Measurements from ENCODE around the gene RAX. TPM values are rescaled to one million over a fixed set of nuclear protein-coding genes. Genes with fewer than 3 reads are reported as not detected.
A peak's percentile ranks its signal among the peaks of the same experiment; 100 is the strongest.

The RAX gene
- total and polyA plus RNA-seq, 2 experiments from 2014 or later, result not detected

GRCh38 chr18:59222341-59222740 lies 50.9 kb downstream of the RAX start:
- Histone ChIP-seq H3K36me3 (ENCODE audit: low read depth) (no peaks in the 10 kb centered on the region), H2AFZ (no peak overlapping the region), H3F3A (ENCODE audit: insufficient read depth) (no peaks in the 10 kb centered on the region), H4K20me1 (ENCODE audit: insufficient read depth) (no peaks in the 10 kb centered on the region), H3K4me2 (ENCODE audit: unreplicated experiment) (no peak overlapping the region), H3K4me1 (ENCODE audit: insufficient read depth) (no peaks in the 10 kb centered on the region; the same call in 1 of the 2 replicates), H3K4me3 (no peak overlapping the region), H3K9me2 (ENCODE audit: insufficient read depth) (no peaks in the 10 kb centered on the region), H3K27ac (no peak overlapping the region), H3K9ac (no peak overlapping the region), H3K27me3 (replicated peaks; ENCODE audit: insufficient read depth) (peaks cover 61% of the 10 kb centered on the region), H3K9me3 (ENCODE audit: low read depth) (no peaks in the 10 kb centered on the region), H3K79me2 (ENCODE audit: insufficient read depth) (no peaks in the 10 kb centered on the region)
- TF ChIP-seq EZH2 (IDR thresholded peaks at IDR 0.05; ENCODE audit: insufficient read depth, poor library complexity, severe bottlenecking) (no peak), EZH2phosphoT487 (IDR thresholded peaks at IDR 0.05; ENCODE audit: insufficient read depth, low read depth) (no peak)
- DNase-seq, result no peak
- in situ Hi-C loops (cut with MboI), result no loop called here
- WGBS, 2 experiments (ENCODE audit: low coverage in 1 of 2, low lambda C conversion rate in 2 of 2, missing lambda C conversion rate in 2 of 2), result 94 to 99% methylated on average over 2 of the region's 2 CpGs

GRCh38 chr18:59220784-59221765 lies 52.2 kb downstream of the RAX start:
- Histone ChIP-seq H3K4me3 (peak overlapping the region; percentile 63), H3F3A (ENCODE audit: insufficient read depth) (no peaks in the 10 kb centered on the region), H3K9me3 (ENCODE audit: low read depth) (no peaks in the 10 kb centered on the region), H2AFZ (peak overlapping the region; percentile 72), H3K79me2 (ENCODE audit: insufficient read depth) (no peaks in the 10 kb centered on the region), H3K36me3 (ENCODE audit: low read depth) (no peaks in the 10 kb centered on the region), H3K4me1 (ENCODE audit: insufficient read depth) (no peaks in the 10 kb centered on the region; the same call in 1 of the 2 replicates), H3K27me3 (replicated peaks; ENCODE audit: insufficient read depth) (peaks cover 74% of the 10 kb centered on the region), H4K20me1 (ENCODE audit: insufficient read depth) (no peaks in the 10 kb centered on the region), H3K9me2 (ENCODE audit: insufficient read depth) (no peaks in the 10 kb centered on the region), H3K9ac (no peak overlapping the region), H3K27ac (no peak overlapping the region), H3K4me2 (ENCODE audit: unreplicated experiment) (peak overlapping the region; percentile 80)
- peak; percentile 28 for DNase-seq
- in situ Hi-C loops (cut with MboI), result no loop called here
- WGBS, 2 experiments (ENCODE audit: low coverage in 1 of 2, low lambda C conversion rate in 2 of 2, missing lambda C conversion rate in 2 of 2), result 6 to 10% methylated on average over 29 to 47 of the region's 47 CpGs
- TF ChIP-seq EZH2 (IDR thresholded peaks at IDR 0.05; ENCODE audit: insufficient read depth, poor library complexity, severe bottlenecking) (no peak), EZH2phosphoT487 (IDR thresholded peaks at IDR 0.05; ENCODE audit: insufficient read depth, low read depth) (no peak)

GRCh38 chr18:59220164-59220783 lies 53.0 kb downstream of the RAX start:
- Histone ChIP-seq H3K4me2 (ENCODE audit: unreplicated experiment) (peak overlapping the region; percentile 80), H4K20me1 (ENCODE audit: insufficient read depth) (no peaks in the 10 kb centered on the region), H2AFZ (no peak overlapping the region), H3K9me3 (ENCODE audit: low read depth) (no peaks in the 10 kb centered on the region), H3K27me3 (replicated peaks; ENCODE audit: insufficient read depth) (peaks cover 75% of the 10 kb centered on the region), H3K27ac (no peak overlapping the region), H3K79me2 (ENCODE audit: insufficient read depth) (no peaks in the 10 kb centered on the region), H3K9ac (no peak overlapping the region), H3F3A (ENCODE audit: insufficient read depth) (no peaks in the 10 kb centered on the region), H3K9me2 (ENCODE audit: insufficient read depth) (no peaks in the 10 kb centered on the region), H3K4me3 (peak overlapping the region; percentile 63), H3K36me3 (ENCODE audit: low read depth) (no peaks in the 10 kb centered on the region), H3K4me1 (ENCODE audit: insufficient read depth) (no peaks in the 10 kb centered on the region; the same call in 1 of the 2 replicates)
- DNase-seq, result peak; percentile 27
- 3 to 4% methylated on average over 42 of the region's 46 CpGs for WGBS, 2 experiments (ENCODE audit: low coverage in 1 of 2, low lambda C conversion rate in 2 of 2, missing lambda C conversion rate in 2 of 2)
- in situ Hi-C loops (cut with MboI), result no loop called here
- peak; percentile 93 for TF ChIP-seq EZH2 (IDR thresholded peaks at IDR 0.05; ENCODE audit: insufficient read depth, poor library complexity, severe bottlenecking)
- no peak for TF ChIP-seq EZH2phosphoT487 (IDR thresholded peaks at IDR 0.05; ENCODE audit: insufficient read depth, low read depth)

GRCh38 chr18:59219672-59220163 lies 53.5 kb downstream of the RAX start, which contains the start of gene GRP:
Gene GRP, plus strand, starts transcription at chr18:59220158. Its CDS starts 108 bp downstream, at chr18:59220266.
- no peak within 1 kb of the TSS for H3K9ac ChIP-seq
- H3K9me2 ChIP-seq (ENCODE audit: insufficient read depth), result no peaks in the 10 kb centered on the region
- no peak for DNase-seq
- WGBS, 2 experiments (ENCODE audit: low coverage in 1 of 2, low lambda C conversion rate in 2 of 2, missing lambda C conversion rate in 2 of 2), result 5% methylated on average over 26 to 28 of the region's 29 CpGs
- TF ChIP-seq EZH2 (IDR thresholded peaks at IDR 0.05; ENCODE audit: insufficient read depth, poor library complexity, severe bottlenecking) (peak; percentile 22), EZH2phosphoT487 (IDR thresholded peaks at IDR 0.05; ENCODE audit: insufficient read depth, low read depth) (no peak)
- no peaks in the 10 kb centered on the region for H3K9me3 ChIP-seq (ENCODE audit: low read depth)
- H3K4me1 ChIP-seq (ENCODE audit: insufficient read depth), result no peaks in the 10 kb centered on the region; the same call in 1 of the 2 replicates
- peak within 1 kb of the TSS; percentile 80 for H3K4me2 ChIP-seq (ENCODE audit: unreplicated experiment)
- in situ Hi-C loops (cut with MboI), result no loop called here
- no peaks in the 10 kb centered on the region for H3K36me3 ChIP-seq (ENCODE audit: low read depth)
- H3F3A ChIP-seq (ENCODE audit: insufficient read depth), result no peaks in the 10 kb centered on the region
- no peaks in the 10 kb centered on the region for H3K79me2 ChIP-seq (ENCODE audit: insufficient read depth)
- H3K27me3 ChIP-seq (replicated peaks; ENCODE audit: insufficient read depth), result peaks cover 75% of the 10 kb centered on the region
- peak within 1 kb of the TSS; percentile 63 for H3K4me3 ChIP-seq
- no peaks in the 10 kb centered on the region for H4K20me1 ChIP-seq (ENCODE audit: insufficient read depth)
- H3K27ac ChIP-seq, result no peak within 1 kb of the TSS
- peak within 1 kb of the TSS; percentile 72 for H2AFZ ChIP-seq

Data from GM23248 (cell line).